Spleen (tissue), 7 donors: ENCODE results near the gene JAKMIP1.

ENCODE experiments used
- CTCF ChIP-seq, 11 experiments: fragments of 200-600 bp in 7 of 11; fragments of 450-650 bp in 4 of 11; sonication (generic) in 4 of 11; IDR thresholded peaks in 8 of 11; conservative IDR thresholded peaks in 3 of 11; 1 replicate in 7 of 11; 2 replicates in 4 of 11; pipeline versions ENCODE4 v1.4.0 to v1.8.0; 2016 to 2021; ENCODE audit warnings: antibody characterized with exemption in 11 of 11, inconsistent platforms in 4 of 11, mild to moderate bottlenecking in 1 of 11
- POLR2A ChIP-seq, 3 donors: fragments of 450-650 bp; IDR thresholded peaks; one replicate each; pipeline ENCODE4 v1.5.1; 2017; ENCODE audit warnings: antibody characterized with exemption in 3 of 3, mild to moderate bottlenecking in 1 of 3
- donor health status: DM: no; HTN: no; CAD: no; lungs with moderate emphysema.
- donor health status: DM: no; HTN: no; CAD: no.
- donor health status: DM: no; HTN: no; CAD: no.

GRCh38 chr4:6002926-6003325 lies 197.4 kb downstream of the JAKMIP1 start:
- no peak for TF ChIP-seq CTCF (IDR thresholded peaks at IDR 0.05 in 8 of 11, conservative IDR thresholded peaks at IDR 0.05 in 3 of 11)
- TF ChIP-seq POLR2A (IDR thresholded peaks at IDR 0.05) = no peak
